Hepatocyte (in vitro differentiated cells): Measurements from ENCODE around the gene MAST4.

ENCODE experiments used
- EZH2 ChIP-seq: fragments of 200-600 bp; sonication (generic); IDR thresholded peaks from 2 replicates; pipeline ENCODE4 v1.6.1; 2016; ENCODE audit warnings: antibody characterized with exemption, mild to moderate bottlenecking, borderline replicate concordance
- EZH2phosphoT487 ChIP-seq: fragments of 200-600 bp; sonication (generic); IDR thresholded peaks from one replicate; pipeline ENCODE4 v1.6.1; 2018; ENCODE audit warnings: antibody characterized with exemption, mild to moderate bottlenecking, low read depth, moderate library complexity; ENCODE audit not compliant: unreplicated experiment, severe bottlenecking
- TF ChIP-seq, protein P1 (sequence below): fragments of 200-600 bp; sonication (generic); IDR thresholded peaks from 2 replicates; pipeline ENCODE4 v1.5.1; 2016; ENCODE audit warnings: antibody characterized with exemption, mild to moderate bottlenecking; ENCODE audit not compliant: poor library complexity

DNA sequence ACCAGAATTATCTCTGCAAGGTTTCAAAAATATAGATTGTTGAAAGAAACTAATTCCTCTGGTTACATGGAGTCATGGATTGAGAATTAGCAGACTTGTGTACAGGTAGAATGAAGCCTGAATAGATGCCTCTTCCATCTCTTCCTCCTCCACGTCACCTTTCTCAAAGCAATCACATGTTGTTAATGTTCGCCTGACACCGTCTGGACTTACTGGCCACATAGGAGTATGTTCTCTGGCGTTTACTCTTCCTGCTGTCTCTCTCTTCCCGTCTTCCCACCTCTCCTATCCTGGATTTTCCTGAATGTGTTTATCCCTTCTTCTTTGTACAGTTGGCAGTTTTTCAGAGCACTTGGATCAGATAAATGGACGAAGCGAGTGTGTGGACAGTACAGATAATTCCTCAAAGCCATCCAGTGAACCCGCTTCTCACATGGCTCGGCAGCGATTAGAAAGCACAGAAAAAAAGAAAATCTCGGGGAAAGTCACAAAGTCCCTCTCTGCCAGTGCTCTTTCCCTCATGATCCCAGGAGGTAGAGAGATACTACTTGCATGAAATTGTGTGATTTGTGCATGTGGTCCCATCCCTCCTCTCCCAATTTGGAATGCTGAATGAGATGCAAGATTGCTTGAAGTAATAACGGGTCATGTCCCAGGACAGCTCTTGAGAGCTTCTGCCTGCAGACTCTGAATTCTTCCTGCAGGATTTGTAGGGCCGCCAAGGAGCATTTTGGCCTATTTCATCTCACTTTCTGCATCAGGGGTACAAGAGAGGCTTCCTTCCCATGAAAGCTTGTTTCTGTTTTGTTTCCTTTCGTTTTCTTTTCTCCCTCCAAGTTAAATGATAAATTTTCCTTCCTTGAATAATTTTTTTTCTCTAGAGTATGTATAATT lies 553.1 kb downstream of the MAST4 start:
- TF ChIP-seq, protein P1, sequence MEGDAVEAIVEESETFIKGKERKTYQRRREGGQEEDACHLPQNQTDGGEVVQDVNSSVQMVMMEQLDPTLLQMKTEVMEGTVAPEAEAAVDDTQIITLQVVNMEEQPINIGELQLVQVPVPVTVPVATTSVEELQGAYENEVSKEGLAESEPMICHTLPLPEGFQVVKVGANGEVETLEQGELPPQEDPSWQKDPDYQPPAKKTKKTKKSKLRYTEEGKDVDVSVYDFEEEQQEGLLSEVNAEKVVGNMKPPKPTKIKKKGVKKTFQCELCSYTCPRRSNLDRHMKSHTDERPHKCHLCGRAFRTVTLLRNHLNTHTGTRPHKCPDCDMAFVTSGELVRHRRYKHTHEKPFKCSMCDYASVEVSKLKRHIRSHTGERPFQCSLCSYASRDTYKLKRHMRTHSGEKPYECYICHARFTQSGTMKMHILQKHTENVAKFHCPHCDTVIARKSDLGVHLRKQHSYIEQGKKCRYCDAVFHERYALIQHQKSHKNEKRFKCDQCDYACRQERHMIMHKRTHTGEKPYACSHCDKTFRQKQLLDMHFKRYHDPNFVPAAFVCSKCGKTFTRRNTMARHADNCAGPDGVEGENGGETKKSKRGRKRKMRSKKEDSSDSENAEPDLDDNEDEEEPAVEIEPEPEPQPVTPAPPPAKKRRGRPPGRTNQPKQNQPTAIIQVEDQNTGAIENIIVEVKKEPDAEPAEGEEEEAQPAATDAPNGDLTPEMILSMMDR: no peak
- TF ChIP-seq EZH2: no peak
- TF ChIP-seq EZH2phosphoT487: no peak
